CD4-positive, CD25-positive, alpha-beta regulatory T cell (primary cell): ENCODE data around the gene TOP2B. TPM values are rescaled to one million over a fixed set of nuclear protein-coding genes. Genes with fewer than 3 reads are reported as not detected.
A peak's percentile ranks its signal among the peaks of the same experiment; 100 is the strongest.

Experiments used
- ATAC-seq, 2 donors: fragments of 150-1000 bp; cut with Tn5 transposase; one replicate each; pipeline ENCODE4 v1.10.0; 2021; ENCODE audit warnings: low read depth in 2 of 2, moderate number of reproducible peaks in 2 of 2, moderate library complexity in 1 of 2
- DNase-seq, 3 donors: peaks; one replicate each; pipeline versions ENCODE4 v3.0.0 to v3.0.0-alpha.2; 2012 to 2022; ENCODE audit warnings: mixed read lengths in 1 of 3
- H3K27ac ChIP-seq: one replicate; pipeline ENCODE4 v1.7.0; 2013; ENCODE audit warnings: mild to moderate bottlenecking, low read length; ENCODE audit not compliant: insufficient read depth, poor library complexity, severe bottlenecking
- H3K27me3 ChIP-seq: one replicate; pipeline ENCODE4 v1.7.0; 2013; ENCODE audit warnings: low read length; ENCODE audit not compliant: control insufficient read depth, insufficient read depth
- H3K36me3 ChIP-seq: one replicate; pipeline ENCODE4 v1.7.0; 2013; ENCODE audit warnings: mild to moderate bottlenecking, low read length, moderate library complexity; ENCODE audit not compliant: control insufficient read depth, insufficient read depth
- H3K4me1 ChIP-seq: 2 replicates; pipeline ENCODE4 v1.7.0; 2013; ENCODE audit warnings: mild to moderate bottlenecking, low read length; ENCODE audit not compliant: insufficient read depth, control insufficient read depth, poor library complexity, severe bottlenecking
- H3K4me3 ChIP-seq: one replicate; pipeline ENCODE4 v1.7.0; 2013; ENCODE audit warnings: low read depth, mild to moderate bottlenecking, low read length, moderate library complexity
- H3K9me3 ChIP-seq, 2 experiments: 1 replicate in 1 of 2; 2 replicates in 1 of 2; pipeline ENCODE4 v1.7.0; 2013; ENCODE audit warnings: low read length in 2 of 2, mild to moderate bottlenecking in 1 of 2, moderate library complexity in 1 of 2; ENCODE audit not compliant: control insufficient read depth in 2 of 2
- H3K27ac Mint-ChIP-seq, 3 donors: one replicate each; pipeline ENCODE4 v1.8.0; 2020 to 2022; ENCODE audit warnings: mild to moderate bottlenecking in 3 of 3, mixed read lengths in 3 of 3, moderate library complexity in 2 of 3
- H3K27me3 Mint-ChIP-seq: one replicate; pipeline ENCODE4 v1.8.0; 2022; ENCODE audit warnings: mild to moderate bottlenecking, mixed read lengths
- H3K36me3 Mint-ChIP-seq: one replicate; pipeline ENCODE4 v1.8.0; 2020; ENCODE audit warnings: mixed read lengths
- H3K4me1 Mint-ChIP-seq, 4 donors: one replicate each; pipeline ENCODE4 v1.8.0; 2020 to 2022; ENCODE audit warnings: mixed read lengths in 4 of 4, mild to moderate bottlenecking in 1 of 4
- H3K4me3 Mint-ChIP-seq, 4 donors: one replicate each; pipeline ENCODE4 v1.8.0; 2020 to 2022; ENCODE audit warnings: mild to moderate bottlenecking in 4 of 4, mixed read lengths in 4 of 4, moderate library complexity in 3 of 4
- H3K9me3 Mint-ChIP-seq, 7 donors: one replicate each; pipeline ENCODE4 v1.8.0; 2020 to 2022; ENCODE audit warnings: mixed read lengths in 7 of 7, mild to moderate bottlenecking in 3 of 7, moderate library complexity in 2 of 7
- polyA plus RNA-seq, 4 donors: library from polyadenylated mRNA; unstranded; fragments of 300-500 nt; fragmentation: Illumina TruSeq; gene quantifications; one replicate each; pipeline ENCODE4 v1.2.3, GENCODE V29; 2021
- total RNA-seq: library from RNA; stranded (reverse); gene quantifications from one replicate; pipeline ENCODE4 v1.2.3, GENCODE V29; 2022

The TOP2B gene
- total and polyA plus RNA-seq, 5 donors from 2014 or later = 52.8 to 107 (median 58.6) TPM

GRCh38 chr3:25611193-25611592 lies 53.5 kb downstream of the TOP2B start:
- no peak overlapping the region for H3K4me3 Mint-ChIP-seq
- peaks cover 90% of the 10 kb centered on the region for H3K36me3 ChIP-seq
- no peaks in the 10 kb centered on the region for H3K9me3 ChIP-seq
- no peaks in the 10 kb centered on the region for H3K27me3 ChIP-seq
- H3K27ac ChIP-seq = no peak overlapping the region
- peaks cover 45% of the 10 kb centered on the region for H3K36me3 Mint-ChIP-seq
- DNase-seq (no peak), ATAC-seq (no peak)
- peaks cover 2 to 15% (median 9%) of the 10 kb centered on the region in 4 donors for H3K4me1 Mint-ChIP-seq
- peak overlapping the region; percentile 38 to 55 (median 54) for H3K27ac Mint-ChIP-seq
- H3K27me3 Mint-ChIP-seq = no peaks in the 10 kb centered on the region
- H3K4me3 ChIP-seq = no peak overlapping the region
- H3K9me3 Mint-ChIP-seq = no peaks in the 10 kb centered on the region
- H3K4me1 ChIP-seq = peaks cover 5% of the 10 kb centered on the region

- no peak overlapping the region for H3K4me3 Mint-ChIP-seq
- DNase-seq = no peak
- H3K4me1 ChIP-seq = peaks cover 5% of the 10 kb centered on the region
- peaks cover 2 to 15% (median 9%) of the 10 kb centered on the region in 4 donors for H3K4me1 Mint-ChIP-seq
- H3K4me3 ChIP-seq = no peak overlapping the region
- peaks cover 48% of the 10 kb centered on the region for H3K36me3 Mint-ChIP-seq
- H3K27ac Mint-ChIP-seq = peak overlapping the region in 2 of 3 donors; percentile 38 to 55
- no peak overlapping the region for H3K27ac ChIP-seq
- peaks cover 94% of the 10 kb centered on the region for H3K36me3 ChIP-seq
- H3K9me3 ChIP-seq = no peaks in the 10 kb centered on the region
- no peaks in the 10 kb centered on the region for H3K9me3 Mint-ChIP-seq
- ATAC-seq = no peak
- no peaks in the 10 kb centered on the region for H3K27me3 ChIP-seq
- no peaks in the 10 kb centered on the region for H3K27me3 Mint-ChIP-seq
Observed at GRCh38 chr3:25610779-25611178, 53.9 kb downstream of the TOP2B start.

- H3K27me3 Mint-ChIP-seq = no peaks in the 10 kb centered on the region
- peaks cover 94% of the 10 kb centered on the region for H3K36me3 ChIP-seq
- H3K4me3 ChIP-seq = no peak overlapping the region
- H3K27ac Mint-ChIP-seq = peak overlapping the region; percentile 55 to 85 (median 61)
- H3K4me1 Mint-ChIP-seq = peaks cover 2 to 12% (median 9%) of the 10 kb centered on the region in 4 donors
- no peaks in the 10 kb centered on the region for H3K9me3 ChIP-seq
- H3K27ac ChIP-seq = no peak overlapping the region
- H3K4me1 ChIP-seq = peaks cover 5% of the 10 kb centered on the region
- H3K27me3 ChIP-seq = no peaks in the 10 kb centered on the region
- H3K9me3 Mint-ChIP-seq = no peaks in the 10 kb centered on the region
- no peak overlapping the region for H3K4me3 Mint-ChIP-seq
- DNase-seq (no peak), ATAC-seq (no peak)
- peaks cover 53% of the 10 kb centered on the region for H3K36me3 Mint-ChIP-seq
Observed at GRCh38 chr3:25610167-25610566, 54.5 kb downstream of the TOP2B start.

- no peaks in the 10 kb centered on the region for H3K9me3 ChIP-seq
- no peaks in the 10 kb centered on the region for H3K27me3 ChIP-seq
- DNase-seq (no peak), ATAC-seq (no peak)
- peaks cover 0 to 4% (median 2%) of the 10 kb centered on the region in 4 donors for H3K4me1 Mint-ChIP-seq
- H3K36me3 ChIP-seq = peaks cover 89% of the 10 kb centered on the region
- H3K4me3 Mint-ChIP-seq = no peak overlapping the region
- no peaks in the 10 kb centered on the region for H3K4me1 ChIP-seq
- no peaks in the 10 kb centered on the region for H3K27me3 Mint-ChIP-seq
- H3K9me3 Mint-ChIP-seq = no peaks in the 10 kb centered on the region
- no peak overlapping the region for H3K27ac ChIP-seq
- no peak overlapping the region for H3K4me3 ChIP-seq
- H3K36me3 Mint-ChIP-seq = peaks cover 55% of the 10 kb centered on the region
- peak overlapping the region; percentile 6 to 75 (median 23) for H3K27ac Mint-ChIP-seq
Observed at GRCh38 chr3:25604107-25604805, 60.5 kb downstream of the TOP2B start.

GRCh38 chr3:25603703-25604102 lies 61.0 kb downstream of the TOP2B start:
- DNase-seq (no peak), ATAC-seq (peak in 1 of 2 donors; percentile 28)
- Histone ChIP-seq H3K27me3 (no peaks in the 10 kb centered on the region), H3K9me3 (no peaks in the 10 kb centered on the region), H3K4me3 (no peak overlapping the region), H3K36me3 (peaks cover 89% of the 10 kb centered on the region), H3K4me1 (no peaks in the 10 kb centered on the region), H3K27ac (no peak overlapping the region)
- Mint-ChIP-seq H3K4me3 (no peak overlapping the region), H3K27ac (peak overlapping the region in 2 of 3 donors; percentile 20 to 74), H3K36me3 (peaks cover 60% of the 10 kb centered on the region), H3K4me1 (peaks cover 0 to 4% (median 2%) of the 10 kb centered on the region in 4 donors), H3K27me3 (no peaks in the 10 kb centered on the region), H3K9me3 (no peaks in the 10 kb centered on the region)

GRCh38 chr3:25597535-25598101 lies 67.1 kb downstream of the TOP2B start:
- H3K27ac ChIP-seq = no peak overlapping the region
- DNase-seq (no peak), ATAC-seq (no peak)
- H3K9me3 ChIP-seq = no peaks in the 10 kb centered on the region
- H3K36me3 ChIP-seq = peaks cover 56% of the 10 kb centered on the region
- no peak overlapping the region for H3K4me3 ChIP-seq
- Mint-ChIP-seq H3K9me3 (no peaks in the 10 kb centered on the region), H3K4me3 (no peak overlapping the region), H3K36me3 (peaks cover 26% of the 10 kb centered on the region), H3K27me3 (no peaks in the 10 kb centered on the region), H3K27ac (peak overlapping the region in 1 of 3 donors; percentile 66), H3K4me1 (peaks cover 0 to 6% (median 5%) of the 10 kb centered on the region in 4 donors)
- no peaks in the 10 kb centered on the region for H3K4me1 ChIP-seq
- no peaks in the 10 kb centered on the region for H3K27me3 ChIP-seq

- Mint-ChIP-seq H3K4me1 (peaks cover 0 to 6% (median 5%) of the 10 kb centered on the region in 4 donors), H3K4me3 (no peak overlapping the region), H3K27me3 (no peaks in the 10 kb centered on the region), H3K27ac (no peak overlapping the region), H3K36me3 (peaks cover 5% of the 10 kb centered on the region), H3K9me3 (no peaks in the 10 kb centered on the region)
- Histone ChIP-seq H3K27ac (no peak overlapping the region), H3K9me3 (no peaks in the 10 kb centered on the region), H3K4me3 (no peak overlapping the region), H3K36me3 (peaks cover 28% of the 10 kb centered on the region), H3K27me3 (no peaks in the 10 kb centered on the region), H3K4me1 (no peaks in the 10 kb centered on the region)
- ATAC-seq (peak; percentile 28 to 32), DNase-seq (peak in 2 of 3 donors; percentile 30 to 57)
Observed at GRCh38 chr3:25594007-25594502, 70.7 kb downstream of the TOP2B start.
